Cardiac muscle cell (in vitro differentiated cells and primary cell): ENCODE results near the gene C3orf62. TPM values are rescaled to one million over a fixed set of nuclear protein-coding genes. Genes with fewer than 3 reads are reported as not detected.

ENCODE experiments used
- DNase-seq, 2 donors: peaks; one replicate each; pipeline versions ENCODE4 v3.0.0 to v3.0.0-alpha.2; 2010 to 2017; ENCODE audit warnings: low read depth in 1 of 2, low spot score in 1 of 2
- H3K27ac ChIP-seq: fragments of 200-600 bp; sonication (generic); 2 replicates; pipeline ENCODE4 v1.5.1; 2016
- H3K27me3 ChIP-seq: fragments of 200-600 bp; sonication (generic); 2 replicates; pipeline ENCODE4 v1.6.0; 2016; ENCODE audit warnings: control low read depth
- H3K36me3 ChIP-seq: fragments of 200-600 bp; sonication (generic); 2 replicates; pipeline ENCODE4 v1.5.1; 2016; ENCODE audit warnings: control low read depth
- H3K4me1 ChIP-seq: fragments of 200-600 bp; sonication (generic); 2 replicates; pipeline ENCODE4 v1.8.1; 2017; ENCODE audit warnings: low read depth, mild to moderate bottlenecking, mixed run types
- H3K4me3 ChIP-seq: fragments of 200-600 bp; sonication (generic); 2 replicates; pipeline ENCODE4 v1.5.1; 2016; ENCODE audit warnings: mild to moderate bottlenecking
- H3K9me3 ChIP-seq: fragments of 200-600 bp; sonication (generic); 2 replicates; pipeline ENCODE4 v1.5.1; 2017; ENCODE audit warnings: low read depth, mild to moderate bottlenecking, control low read depth
- polyA plus RNA-seq: library from polyadenylated mRNA; unstranded; fragments of >200 nt; fragmentation: Nextera tagmentation; extraction: Ambion mirVana; gene quantifications from 2 replicates; pipeline ENCODE4 v1.2.1, GENCODE V29; 2016
- total RNA-seq: library from RNA; depleted of rRNA; stranded (reverse); fragments of >200 nt; gene quantifications from 2 replicates; pipeline ENCODE4 v1.2.3, GENCODE V29; 2016
- TF ChIP-seq, protein P1 (sequence below): IDR thresholded peaks from 2 replicates; pipeline ENCODE4 v1.5.1; 2012; ENCODE audit warnings: low read depth, mild to moderate bottlenecking, low read length

The C3orf62 gene
- total and polyA plus RNA-seq, 2 experiments from 2014 or later: 4.1 to 5.3 TPM

DNA sequence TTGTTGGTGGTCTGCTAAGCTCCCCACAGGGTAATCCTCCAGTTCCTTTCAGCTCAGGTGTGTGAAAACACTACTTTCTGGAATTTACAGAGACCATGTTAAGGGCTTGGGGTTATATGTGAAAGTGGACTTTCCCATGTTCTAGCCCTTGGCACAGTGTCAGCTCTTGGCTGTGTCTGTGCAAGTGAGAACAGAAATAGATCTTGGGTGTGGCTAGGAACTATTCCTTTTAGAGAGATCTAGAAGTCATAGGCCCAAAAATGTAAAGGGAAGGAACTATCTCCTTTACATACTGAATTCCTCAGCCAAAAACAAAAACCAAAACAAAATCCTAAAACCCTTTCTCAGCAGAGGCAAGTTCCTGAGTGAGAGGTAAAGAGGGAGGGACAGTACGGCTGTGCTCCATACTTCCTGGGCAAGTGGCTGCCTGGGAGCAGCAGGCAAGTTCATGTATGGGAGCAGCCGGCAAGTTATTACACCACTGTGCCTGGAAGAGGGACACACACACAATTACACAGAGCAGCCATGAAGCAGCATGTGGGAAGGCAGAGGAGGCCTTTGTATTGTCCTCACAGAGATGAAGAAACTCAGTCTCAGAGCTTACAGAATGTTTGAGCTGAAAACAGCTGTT is 19.9 kb upstream of the C3orf62 start:
- Histone ChIP-seq H3K4me3 (no peak overlapping the region), H3K27me3 (no peaks in the 10 kb centered on the region), H3K9me3 (no peaks in the 10 kb centered on the region), H3K36me3 (peaks cover 73% of the 10 kb centered on the region), H3K4me1 (no peaks in the 10 kb centered on the region), H3K27ac (peak overlapping the region; percentile 63)
- no peak for DNase-seq
- TF ChIP-seq, protein P1, sequence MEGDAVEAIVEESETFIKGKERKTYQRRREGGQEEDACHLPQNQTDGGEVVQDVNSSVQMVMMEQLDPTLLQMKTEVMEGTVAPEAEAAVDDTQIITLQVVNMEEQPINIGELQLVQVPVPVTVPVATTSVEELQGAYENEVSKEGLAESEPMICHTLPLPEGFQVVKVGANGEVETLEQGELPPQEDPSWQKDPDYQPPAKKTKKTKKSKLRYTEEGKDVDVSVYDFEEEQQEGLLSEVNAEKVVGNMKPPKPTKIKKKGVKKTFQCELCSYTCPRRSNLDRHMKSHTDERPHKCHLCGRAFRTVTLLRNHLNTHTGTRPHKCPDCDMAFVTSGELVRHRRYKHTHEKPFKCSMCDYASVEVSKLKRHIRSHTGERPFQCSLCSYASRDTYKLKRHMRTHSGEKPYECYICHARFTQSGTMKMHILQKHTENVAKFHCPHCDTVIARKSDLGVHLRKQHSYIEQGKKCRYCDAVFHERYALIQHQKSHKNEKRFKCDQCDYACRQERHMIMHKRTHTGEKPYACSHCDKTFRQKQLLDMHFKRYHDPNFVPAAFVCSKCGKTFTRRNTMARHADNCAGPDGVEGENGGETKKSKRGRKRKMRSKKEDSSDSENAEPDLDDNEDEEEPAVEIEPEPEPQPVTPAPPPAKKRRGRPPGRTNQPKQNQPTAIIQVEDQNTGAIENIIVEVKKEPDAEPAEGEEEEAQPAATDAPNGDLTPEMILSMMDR: no peak

DNA sequence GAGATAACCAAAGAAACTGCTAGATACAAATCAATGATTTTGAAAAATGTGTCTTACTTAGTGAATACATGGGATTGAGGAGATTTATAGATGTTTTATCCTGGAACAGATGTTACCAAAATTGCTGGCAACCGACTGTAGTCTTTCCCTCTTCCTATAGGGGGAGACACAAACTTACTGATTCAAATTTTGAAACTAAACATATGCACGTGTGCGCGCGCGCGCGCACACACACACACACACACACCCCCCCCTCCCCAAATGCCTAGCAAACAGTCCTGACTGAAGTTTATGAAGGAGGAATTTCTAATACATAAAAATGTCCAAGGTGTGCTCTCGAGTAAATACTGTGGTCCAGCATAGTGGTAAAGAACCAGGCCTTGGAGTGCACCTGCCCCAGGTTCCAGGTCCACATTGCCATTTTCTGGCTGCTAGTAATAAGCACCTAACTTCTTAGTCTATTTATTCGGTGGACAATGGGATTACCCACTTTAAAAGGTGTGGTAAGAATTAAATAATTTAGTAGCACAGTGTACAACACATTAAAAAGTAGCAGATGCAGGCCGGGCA is 18.5 kb upstream of the C3orf62 start:
- H3K36me3 ChIP-seq: peaks cover 64% of the 10 kb centered on the region
- H3K27ac ChIP-seq: no peak overlapping the region
- TF ChIP-seq, protein P1: peak; percentile 62
- no peak overlapping the region for H3K4me3 ChIP-seq
- peak; percentile 29 to 48 for DNase-seq
- H3K27me3 ChIP-seq: no peaks in the 10 kb centered on the region
- H3K4me1 ChIP-seq: no peaks in the 10 kb centered on the region
- H3K9me3 ChIP-seq: no peaks in the 10 kb centered on the region

DNA sequence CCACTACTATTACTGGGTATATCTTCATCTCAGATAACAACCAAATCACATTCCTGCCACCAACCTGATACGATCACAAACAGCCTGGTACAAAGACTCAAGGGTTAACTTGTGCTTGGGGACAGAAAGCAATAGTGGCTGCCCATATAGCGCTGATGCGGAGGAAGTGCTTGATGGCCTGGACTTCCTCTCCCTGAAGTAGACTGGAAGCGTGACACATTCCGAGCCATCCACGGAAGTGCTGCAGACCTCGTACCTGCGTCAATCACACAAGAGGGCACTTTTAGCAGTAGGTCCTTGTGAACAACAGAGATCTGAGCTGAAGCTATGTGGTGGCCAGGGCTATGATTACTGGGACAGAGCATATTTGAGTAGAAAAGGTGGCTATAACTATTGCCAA is 17.3 kb upstream of the C3orf62 start:
- no peaks in the 10 kb centered on the region for H3K9me3 ChIP-seq
- H3K4me3 ChIP-seq: no peak overlapping the region
- no peaks in the 10 kb centered on the region for H3K4me1 ChIP-seq
- DNase-seq: no peak
- no peaks in the 10 kb centered on the region for H3K27me3 ChIP-seq
- TF ChIP-seq, protein P1: no peak
- peaks cover 68% of the 10 kb centered on the region for H3K36me3 ChIP-seq
- peak overlapping the region; percentile 12 for H3K27ac ChIP-seq

DNA sequence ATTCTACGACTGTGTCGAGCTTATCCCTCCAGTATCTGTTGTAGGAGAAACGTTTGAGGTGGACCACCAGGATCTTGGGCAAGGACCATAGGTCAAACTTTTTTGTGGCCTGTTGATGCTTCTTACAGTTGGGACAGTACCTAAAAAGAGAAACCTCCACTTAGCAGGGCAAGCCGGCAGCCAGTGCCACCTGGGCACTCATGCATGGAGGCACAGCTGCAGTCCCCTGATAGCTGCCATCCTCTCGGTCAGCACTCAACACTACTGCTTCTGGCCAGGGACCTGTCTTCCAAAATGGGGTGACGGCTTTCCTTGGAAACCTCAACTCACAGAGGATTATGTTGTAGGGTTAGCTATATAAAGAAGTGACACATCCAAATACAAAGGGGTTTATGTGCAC is 7.0 kb upstream of the C3orf62 start:
- H3K4me1 ChIP-seq: no peaks in the 10 kb centered on the region
- TF ChIP-seq, protein P1: no peak
- no peak for DNase-seq
- no peaks in the 10 kb centered on the region for H3K9me3 ChIP-seq
- no peak overlapping the region for H3K4me3 ChIP-seq
- H3K27ac ChIP-seq: no peak overlapping the region
- H3K36me3 ChIP-seq: peaks cover 69% of the 10 kb centered on the region
- H3K27me3 ChIP-seq: no peaks in the 10 kb centered on the region

DNA sequence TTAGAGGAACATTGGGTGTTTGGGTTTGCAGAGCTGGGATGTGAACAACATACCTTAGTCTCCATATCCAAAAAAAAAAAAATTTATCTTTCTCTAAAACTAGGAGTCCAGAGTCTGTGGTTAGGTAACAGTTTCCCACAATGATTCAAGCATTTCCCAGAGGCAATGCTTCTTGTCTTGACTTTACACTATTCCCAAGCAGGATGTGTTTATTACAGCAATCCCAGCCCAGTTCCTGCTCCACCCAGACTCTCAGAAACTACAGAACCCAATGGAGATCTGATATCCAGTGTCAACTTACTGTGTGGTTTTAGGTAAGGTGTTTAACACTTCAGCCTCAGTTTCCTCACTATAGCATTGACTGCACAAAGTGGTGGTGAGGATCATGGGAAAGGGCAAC is 2.3 kb upstream of the C3orf62 start:
- H3K9me3 ChIP-seq: no peaks in the 10 kb centered on the region
- H3K4me1 ChIP-seq: no peaks in the 10 kb centered on the region
- no peaks in the 10 kb centered on the region for H3K27me3 ChIP-seq
- DNase-seq: peak in 1 of 2 donors; percentile 62
- H3K36me3 ChIP-seq: peaks cover 36% of the 10 kb centered on the region
- TF ChIP-seq, protein P1: no peak
- H3K4me3 ChIP-seq: no peak overlapping the region
- no peak overlapping the region for H3K27ac ChIP-seq
